HepG2 (cell line): ENCODE data around the gene NELFB. TPM values are rescaled to one million over a fixed set of nuclear protein-coding genes. Genes with fewer than 3 reads are reported as not detected.

Experiments
- ATAC-seq: fragments of 200-7000 bp; cut with Tn5 transposase; 3 replicates; pipeline ENCODE4 v1.9.1; 2020; ENCODE audit warnings: mild to moderate bottlenecking, moderate library complexity
- BruUV-seq: library from RNA; stranded (reverse); fragments of 400-500 nt; replicated peaks from 2 replicates; lab custom pipeline; 2021; lab: Mats Ljungman, UMichigan
- CTCF ChIA-PET: fragments of 300-600 bp; formaldehyde crosslinking; extraction: SDS; loops from one replicate; lab custom pipeline; 2021; ENCODE audit warnings: low total read pairs, inconsistent platforms, low intra/inter-chr PET ratio; lab: Yijun Ruan, JAX
- POLR2A ChIA-PET: fragments of 350-600 bp; sonication (Branson Sonifier 250); formaldehyde crosslinking; loops from one replicate; lab custom pipeline; 2020; ENCODE audit warnings: antibody characterized with exemption, inconsistent platforms; lab: Yijun Ruan, JAX
- DNase-seq: peaks from one replicate; pipeline ENCODE4 v3.0.0-alpha.2; 2015; ENCODE audit warnings: low spot score
- FAIRE-seq: peaks from 3 replicates; lab custom pipeline; 2011; peaks lifted over from hg19 to GRCh38; lab: Jason Lieb, UNC
- H2AFZ ChIP-seq: one replicate; pipeline ENCODE4 v1.6.1; 2011; ENCODE audit warnings: low read length, inconsistent platforms
- H3K27ac ChIP-seq: fragments of 300-600 bp; 3 replicates; pipeline ENCODE4 v1.8.0; 2011; ENCODE audit warnings: mixed run types, mild to moderate bottlenecking, mixed read lengths, low read length, inconsistent platforms; ENCODE audit not compliant: insufficient read depth; ENCODE audit errors: extremely low read length
- H3K27me3 ChIP-seq, 2 experiments: fragments of 200-600 bp in 1 of 2; 2 replicates in 1 of 2; 3 replicates in 1 of 2; pipeline versions ENCODE4 v1.6.0 to v1.8.0; 2011; ENCODE audit warnings: low read length in 2 of 2, mild to moderate bottlenecking in 2 of 2, moderate library complexity in 2 of 2, inconsistent platforms in 1 of 2; ENCODE audit not compliant: insufficient read depth in 2 of 2, control insufficient read depth in 1 of 2
- H3K36me3 ChIP-seq, 2 experiments: fragments of 200-600 bp in 1 of 2; replicated peaks in 1 of 2; 2 replicates in 1 of 2; 3 replicates in 1 of 2; pipeline versions ENCODE4 v1.5.1 to v1.8.0; 2011; ENCODE audit warnings: low read length in 2 of 2, inconsistent platforms in 1 of 2; ENCODE audit not compliant: insufficient read depth in 2 of 2, control insufficient read depth in 1 of 2
- H3K4me1 ChIP-seq: 2 replicates; pipeline ENCODE4 v1.5.1; 2012; ENCODE audit warnings: low read length, inconsistent platforms; ENCODE audit not compliant: insufficient read depth
- H3K4me2 ChIP-seq: 2 replicates; pipeline ENCODE4 v1.6.0; 2011; ENCODE audit warnings: low read depth, low read length, inconsistent platforms
- H3K4me3 ChIP-seq, 3 experiments: fragments of 200-600 bp in 1 of 3; sonication (generic), shearing (Covaris generic) in 1 of 3; replicated peaks in 1 of 3; 2 replicates each; pipeline ENCODE4 v1.5.1; 2011 to 2016; ENCODE audit warnings: low read length in 3 of 3, inconsistent platforms in 2 of 3, low read depth in 2 of 3, mild to moderate bottlenecking in 2 of 3, control low read depth in 1 of 3, mixed read lengths in 1 of 3; ENCODE audit not compliant: insufficient read depth in 1 of 3
- H3K79me2 ChIP-seq: one replicate; pipeline ENCODE4 v1.6.1; 2011; ENCODE audit warnings: low read length, inconsistent platforms; ENCODE audit not compliant: insufficient read depth
- H3K9ac ChIP-seq: 2 replicates; pipeline ENCODE4 v1.6.0; 2011; ENCODE audit warnings: mild to moderate bottlenecking, low read depth, low read length, inconsistent platforms; ENCODE audit not compliant: insufficient read depth
- H3K9me3 ChIP-seq: 2 replicates; pipeline ENCODE4 v1.5.1; 2012; ENCODE audit warnings: mild to moderate bottlenecking, low read length
- H4K20me1 ChIP-seq: 2 replicates; pipeline ENCODE4 v1.6.0; 2011; ENCODE audit warnings: inconsistent platforms, mild to moderate bottlenecking, low read length, moderate library complexity; ENCODE audit not compliant: insufficient read depth
- AGO2 ChIP-seq: fragments of 200-400 bp; formaldehyde crosslinking; optimal IDR thresholded peaks from 2 replicates; pipeline ENCODE3; 2017; ENCODE audit warnings: mild to moderate bottlenecking, low read depth, low read length, moderate library complexity
- GATAD1 ChIP-seq: IDR thresholded peaks from 2 replicates; pipeline ENCODE4 v1.6.1; 2016; ENCODE audit warnings: missing genetic modification reagents, missing compliant biosample characterization
- MBNL3 ChIP-seq: fragments of 250-450 bp; sonication (Bioruptor Pico); conservative IDR thresholded peaks from 2 replicates; pipeline ENCODE4 v1.8.0; 2022; ENCODE audit warnings: mild to moderate bottlenecking, inconsistent platforms
- MEIS2 ChIP-seq: sonication (generic); formaldehyde crosslinking; IDR thresholded peaks from 2 replicates; pipeline ENCODE4 v1.9.0; 2021; ENCODE audit warnings: mild to moderate bottlenecking, missing genetic modification reagents
- NFIC ChIP-seq: IDR thresholded peaks from 2 replicates; pipeline ENCODE4 v1.6.1; 2012; ENCODE audit warnings: mild to moderate bottlenecking, low read length, inconsistent platforms
- PLRG1 ChIP-seq: fragments of 450-650 bp; conservative IDR thresholded peaks from 2 replicates; pipeline ENCODE4 v1.6.1; 2016
- SRSF4 ChIP-seq: fragments of 200-400 bp; formaldehyde crosslinking; IDR thresholded peaks from one replicate; pipeline ENCODE4 v1.6.1; 2018; ENCODE audit warnings: mild to moderate bottlenecking, low read depth, low read length, moderate library complexity; ENCODE audit not compliant: poor library complexity, severe bottlenecking
- THAP11 ChIP-seq: IDR thresholded peaks from 2 replicates; pipeline ENCODE4 v1.6.1; 2016; ENCODE audit warnings: missing biosample characterization, missing genetic modification reagents
- ZFP90 ChIP-seq: sonication (generic); formaldehyde crosslinking; IDR thresholded peaks from 2 replicates; pipeline ENCODE4 v1.8.0; 2022; ENCODE audit warnings: missing genetic modification reagents, mild to moderate bottlenecking, inconsistent platforms, borderline replicate concordance
- ZKSCAN1 ChIP-seq: fragments of 150-350 bp; IDR thresholded peaks from 2 replicates; pipeline ENCODE4 v1.6.1; 2014; ENCODE audit warnings: low read length
- ZNF234 ChIP-seq: sonication (generic); formaldehyde crosslinking; conservative IDR thresholded peaks from 2 replicates; pipeline ENCODE4 v1.5.1; 2020; ENCODE audit warnings: mild to moderate bottlenecking, missing genetic modification reagents
- ZNF256 ChIP-seq: sonication (generic); formaldehyde crosslinking; conservative IDR thresholded peaks from 2 replicates; pipeline ENCODE4 v1.4.0; 2020; ENCODE audit warnings: missing genetic modification reagents
- ZSCAN20 ChIP-seq: sonication (generic); formaldehyde crosslinking; IDR thresholded peaks from 2 replicates; pipeline ENCODE4 v1.4.0; 2020; ENCODE audit warnings: missing genetic modification reagents, mild to moderate bottlenecking, borderline replicate concordance
- WGBS: methylation state at CpG from one replicate; pipeline ENCODE4 v1.1.6; 2017; ENCODE audit warnings: low lambda C conversion rate; 5-methylcytosine and 5-hydroxymethylcytosine counted together
- in situ Hi-C: cut with HindIII; loops from 2 replicates; pipeline ENCODE4 v1.10.0; 2017; ENCODE audit warnings: low pct_unique_long_range_greater_than_20kb; ENCODE audit not compliant: extremely low pct_ligation_motif_present
- intact Hi-C: fragments of 100-400 bp; cut with micrococcal nuclease; formaldehyde crosslinking; loops from one replicate; pipeline ENCODE4 v1.10.0; 2022; ENCODE audit not compliant: unreplicated experiment
- polyA plus RNA-seq, 8 experiments: library from polyadenylated mRNA; depleted of rRNA in 3 of 8; stranded (reverse) in 7 of 8; unstranded in 1 of 8; fragments of >200 nt; fragmentation: Illumina TruSeq in 4 of 8; extraction: Trizol in 4 of 8; gene quantifications; 2 replicates each; pipeline versions ENCODE4 v1.2.1 to v1.2.3, GENCODE V29; 2011 to 2016; ENCODE audit warnings: low read depth in 4 of 8, missing spikeins in 1 of 8, mixed read lengths in 1 of 8; ENCODE audit not compliant: insufficient read depth in 1 of 8
- total RNA-seq, 5 experiments: library from RNA; depleted of rRNA; stranded (reverse); fragments of >200 nt; fragmentation: Illumina TruSeq; extraction: Trizol; gene quantifications; 2 replicates each; pipeline ENCODE4 v1.2.3, GENCODE V29; 2016; ENCODE audit warnings: low read depth in 1 of 5
- TF ChIP-seq, protein P1 (sequence below): sonication (generic); formaldehyde crosslinking; IDR thresholded peaks from 2 replicates; pipeline ENCODE4 v1.5.0; 2020; ENCODE audit warnings: mild to moderate bottlenecking, missing genetic modification reagents, moderate library complexity
- TF ChIP-seq, protein P2 (sequence below): sonication (generic); formaldehyde crosslinking; IDR thresholded peaks from 2 replicates; pipeline ENCODE4 v1.5.1; 2020; ENCODE audit warnings: missing genetic modification reagents, mild to moderate bottlenecking, borderline replicate concordance

NELFB gene
- total and polyA plus RNA-seq, 2 of the 13 experiments (the other 11 are each of a cell fraction or from before 2014, with no cell fraction given): 26.5 to 45.8 TPM

DNA sequence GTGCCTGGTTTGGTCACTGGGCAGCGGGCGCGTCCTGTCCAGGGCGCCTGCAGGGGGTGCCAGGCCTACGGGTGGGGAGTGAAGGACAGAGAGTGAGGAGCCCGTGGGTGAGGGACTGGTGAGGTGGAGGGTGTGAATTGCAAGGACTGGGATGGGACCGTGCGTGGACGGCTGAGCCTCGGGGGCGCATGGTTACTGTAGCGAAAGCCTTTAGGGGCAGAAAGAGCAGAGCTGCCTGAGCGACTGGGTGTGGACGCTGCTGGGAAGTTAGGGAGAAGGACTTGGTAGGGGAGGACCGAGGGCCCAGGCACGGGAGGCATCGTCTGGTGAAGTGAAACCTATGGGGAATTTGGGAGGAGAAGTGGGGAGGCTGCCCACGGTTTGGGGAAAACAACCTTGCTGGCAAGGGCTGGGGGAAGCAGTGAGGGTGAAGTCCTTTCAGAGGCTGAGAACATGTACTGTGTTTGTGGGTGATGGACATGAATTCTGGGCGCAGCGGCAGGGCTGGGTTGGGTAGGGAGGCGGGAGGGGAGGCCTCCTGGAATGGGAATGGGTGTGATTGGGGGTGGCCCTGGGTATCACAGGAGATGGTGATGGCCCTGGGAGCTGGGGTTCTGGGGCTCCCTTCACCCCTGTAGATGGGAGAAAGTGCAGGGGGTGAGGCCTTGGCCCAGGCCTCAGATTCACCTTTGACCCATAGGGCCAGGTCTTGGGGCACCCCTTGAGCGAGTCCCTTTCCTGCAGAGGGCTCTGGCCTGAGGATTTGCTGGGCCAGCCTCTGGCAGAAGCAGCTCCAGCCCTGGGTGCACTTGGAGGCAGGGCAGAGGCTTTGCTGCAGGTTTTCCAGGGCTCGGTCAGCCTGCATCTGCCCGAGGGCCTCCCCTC, 20.7 kb downstream of the NELFB start (continued):
- TF ChIP-seq, protein P1, sequence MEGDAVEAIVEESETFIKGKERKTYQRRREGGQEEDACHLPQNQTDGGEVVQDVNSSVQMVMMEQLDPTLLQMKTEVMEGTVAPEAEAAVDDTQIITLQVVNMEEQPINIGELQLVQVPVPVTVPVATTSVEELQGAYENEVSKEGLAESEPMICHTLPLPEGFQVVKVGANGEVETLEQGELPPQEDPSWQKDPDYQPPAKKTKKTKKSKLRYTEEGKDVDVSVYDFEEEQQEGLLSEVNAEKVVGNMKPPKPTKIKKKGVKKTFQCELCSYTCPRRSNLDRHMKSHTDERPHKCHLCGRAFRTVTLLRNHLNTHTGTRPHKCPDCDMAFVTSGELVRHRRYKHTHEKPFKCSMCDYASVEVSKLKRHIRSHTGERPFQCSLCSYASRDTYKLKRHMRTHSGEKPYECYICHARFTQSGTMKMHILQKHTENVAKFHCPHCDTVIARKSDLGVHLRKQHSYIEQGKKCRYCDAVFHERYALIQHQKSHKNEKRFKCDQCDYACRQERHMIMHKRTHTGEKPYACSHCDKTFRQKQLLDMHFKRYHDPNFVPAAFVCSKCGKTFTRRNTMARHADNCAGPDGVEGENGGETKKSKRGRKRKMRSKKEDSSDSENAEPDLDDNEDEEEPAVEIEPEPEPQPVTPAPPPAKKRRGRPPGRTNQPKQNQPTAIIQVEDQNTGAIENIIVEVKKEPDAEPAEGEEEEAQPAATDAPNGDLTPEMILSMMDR (CRISPR knock-in tag): 0 out of 2 replicates have a peak, but pooled peaks have one; percentile 21
- TF ChIP-seq ZKSCAN1 (no peak), AGO2 (peak; percentile 47), ZFP90 (CRISPR knock-in tag) (0 out of 2 replicates have a peak, but pooled peaks have one; percentile 38)

DNA sequence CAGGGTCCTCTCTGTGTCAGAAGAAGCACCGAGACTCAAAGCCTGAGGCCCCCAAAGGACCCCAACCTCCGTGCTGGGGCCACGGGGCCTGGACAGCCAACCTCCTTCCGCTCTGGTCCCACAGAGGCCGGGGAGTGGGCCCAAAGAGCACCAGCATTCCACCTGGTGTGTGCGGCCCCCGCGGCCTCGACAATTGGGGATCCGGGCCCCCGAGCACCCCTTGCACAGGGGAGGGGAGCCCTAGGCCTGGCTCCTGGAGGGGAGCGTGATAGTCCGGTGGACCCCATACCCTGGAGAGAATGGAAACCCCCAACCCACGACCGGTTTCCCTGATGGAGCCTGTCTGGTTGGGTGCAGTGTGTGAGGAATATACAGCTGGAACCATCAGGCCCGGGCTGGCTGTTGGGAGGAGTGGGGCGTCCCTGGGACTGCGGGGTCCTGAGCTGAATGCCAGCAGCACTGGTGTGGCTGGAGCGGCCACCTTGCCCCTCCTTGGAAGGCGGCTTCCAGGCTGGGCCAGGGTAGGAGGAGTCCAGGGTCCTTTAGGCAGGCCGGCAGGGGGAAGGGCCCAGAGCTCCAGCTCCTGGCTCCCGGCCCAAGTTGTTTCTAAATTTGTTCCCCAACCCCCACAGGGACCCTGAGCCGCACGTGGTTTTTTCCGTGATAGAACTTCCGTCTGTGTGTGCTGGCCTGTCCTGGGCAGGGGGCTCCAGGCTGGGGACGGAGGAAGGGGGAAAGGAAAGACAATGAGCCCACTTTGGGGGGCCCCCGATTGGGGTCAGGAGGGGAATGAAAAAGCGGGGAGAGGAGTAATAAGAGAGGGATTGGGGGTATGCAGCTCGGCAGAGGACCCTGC, 21.6 kb downstream of the NELFB start:
- H2AFZ ChIP-seq: no peak overlapping the region
- no peaks in the 10 kb centered on the region for H3K9me3 ChIP-seq
- no peaks in the 10 kb centered on the region for H4K20me1 ChIP-seq
- H3K9ac ChIP-seq: peak overlapping the region; percentile 82
- H3K27ac ChIP-seq: peak overlapping the region; percentile 90
- peaks cover 7 to 14% of the 10 kb centered on the region in 2 experiments; a peak in 3 of 5 replicates for H3K36me3 ChIP-seq
- FAIRE-seq: no peak
- peak; percentile 76 for DNase-seq
- in situ Hi-C loops (no loop called here), intact Hi-C loops (no loop called here)
- whole genome bisulfite sequencing: 0% methylated on average over 7 of the region's 30 CpGs
- CTCF ChIA-PET: interaction anchor here (0.6 to 1.0 kb wide), 2 partner anchors 41 to 230 kb away, joined by 3 to 4 read pairs; no protein-coding TSS in a partner anchor
- TSS peak; percentile 84 for BruUV-seq
- H3K27me3 ChIP-seq: no peaks in the 10 kb centered on the region; a peak in 1 of 5 replicates
- H3K4me3 ChIP-seq: peak overlapping the region; percentile 58 to 88 (median 87)
- peaks cover 21% of the 10 kb centered on the region for H3K4me1 ChIP-seq
- H3K4me2 ChIP-seq: peak overlapping the region; percentile 88
- ATAC-seq: peak; percentile 45
- POLR2A ChIA-PET: interaction anchor here (0.7 to 2.8 kb wide), 29 partner anchors 9 to 193 kb away, joined by 3 to 78 read pairs (median 7); partner anchors contain the start of genes ENTPD8, EXD3, MAN1B1 and NELFB
- H3K79me2 ChIP-seq: peaks cover 6% of the 10 kb centered on the region
- no peak for TF ChIP-seq SRSF4
- TF ChIP-seq MBNL3: no peak
- TF ChIP-seq PLRG1: no peak
- TF ChIP-seq GATAD1 (CRISPR knock-in tag): no peak
- TF ChIP-seq MEIS2: no peak; the same call in 1 of the 2 replicates
- no peak for TF ChIP-seq ZNF256
- no peak for TF ChIP-seq ZNF234
- TF ChIP-seq, protein P2, sequence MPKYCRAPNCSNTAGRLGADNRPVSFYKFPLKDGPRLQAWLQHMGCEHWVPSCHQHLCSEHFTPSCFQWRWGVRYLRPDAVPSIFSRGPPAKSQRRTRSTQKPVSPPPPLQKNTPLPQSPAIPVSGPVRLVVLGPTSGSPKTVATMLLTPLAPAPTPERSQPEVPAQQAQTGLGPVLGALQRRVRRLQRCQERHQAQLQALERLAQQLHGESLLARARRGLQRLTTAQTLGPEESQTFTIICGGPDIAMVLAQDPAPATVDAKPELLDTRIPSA: peak; percentile 33; the same call in 1 of the 2 replicates
- TF ChIP-seq NFIC: no peak
- no peak for TF ChIP-seq THAP11 (CRISPR knock-in tag)
- TF ChIP-seq ZSCAN20 (CRISPR knock-in tag): no peak
